CD4-positive, alpha-beta T cell treated with Interleukin-6 at 100 ng/mL for 8 hours (primary cell): Measurements from ENCODE around the gene ZG16B.
A peak's percentile ranks its signal among the peaks of the same experiment; 100 is the strongest.

Source experiments
- DNase-seq: peaks from one replicate; pipeline ENCODE4 v3.0.0-alpha.2; 2020; ENCODE audit warnings: mixed read lengths, low spot score

ZG16B gene

DNA sequence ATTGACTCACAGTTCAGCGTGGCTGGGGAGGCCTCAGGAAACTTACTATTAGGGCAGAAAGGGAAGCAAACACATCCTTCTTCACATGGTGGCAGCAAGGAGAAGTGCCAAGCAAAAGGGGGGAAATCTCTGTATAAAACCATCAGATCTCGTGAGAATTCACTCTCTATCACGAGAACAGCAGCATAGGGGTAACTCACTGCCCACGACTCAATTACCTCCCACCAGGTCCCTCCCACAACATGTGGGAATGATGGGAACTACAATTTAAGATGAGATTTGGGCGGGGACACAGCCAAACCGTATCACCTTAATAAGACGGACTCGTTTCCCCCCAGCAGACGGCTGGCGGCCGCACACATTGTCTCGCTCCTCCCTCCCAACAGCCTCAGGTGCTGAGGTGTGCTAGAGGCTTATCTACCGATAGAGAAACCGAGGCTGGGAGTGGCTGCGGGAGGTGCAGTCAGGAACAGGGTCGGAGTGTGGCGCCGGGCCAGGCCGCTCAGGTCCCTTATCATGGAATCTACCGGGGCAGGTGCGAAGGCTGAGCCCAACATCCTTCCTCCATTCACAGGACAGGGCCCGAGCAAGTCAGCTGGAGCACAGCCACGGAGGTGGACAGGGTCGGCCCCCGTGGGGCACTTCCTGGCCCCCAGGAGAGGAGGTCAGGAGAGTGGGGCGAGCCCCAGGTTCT is 4.9 kb upstream of the ZG16B start:
- DNase-seq, result no peak

GRCh38 chr16:2825906-2826305 is 4.2 kb upstream of the ZG16B start:
- DNase-seq, result no peak

GRCh38 chr16:2826591-2827373 is 3.3 kb upstream of the ZG16B start:
- no peak for DNase-seq

DNA sequence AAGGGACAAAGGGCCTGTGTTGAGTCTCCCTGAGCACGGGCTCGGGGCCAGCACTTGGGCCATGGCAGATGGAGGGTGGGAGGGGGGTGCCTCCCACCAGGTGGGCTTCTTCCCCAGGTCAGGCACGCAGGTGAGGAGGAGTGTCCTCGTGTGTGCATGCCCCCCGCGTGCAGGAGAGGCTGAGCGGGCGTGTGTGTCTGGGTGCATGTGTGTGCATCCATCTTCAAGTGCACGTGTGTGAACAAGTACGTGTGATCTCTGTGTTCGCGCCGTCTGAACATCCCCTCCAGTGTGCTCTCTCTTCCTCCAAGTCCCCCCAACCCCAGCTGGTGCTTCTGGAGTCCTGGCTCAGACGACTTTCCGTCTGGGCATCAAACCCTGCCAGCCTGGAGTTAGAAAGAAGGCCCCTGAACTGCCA is 2.7 kb upstream of the ZG16B start:
- no peak for DNase-seq

GRCh38 chr16:2827831-2828520 is 2.1 kb upstream of the ZG16B start:
- DNase-seq, result no peak

DNA sequence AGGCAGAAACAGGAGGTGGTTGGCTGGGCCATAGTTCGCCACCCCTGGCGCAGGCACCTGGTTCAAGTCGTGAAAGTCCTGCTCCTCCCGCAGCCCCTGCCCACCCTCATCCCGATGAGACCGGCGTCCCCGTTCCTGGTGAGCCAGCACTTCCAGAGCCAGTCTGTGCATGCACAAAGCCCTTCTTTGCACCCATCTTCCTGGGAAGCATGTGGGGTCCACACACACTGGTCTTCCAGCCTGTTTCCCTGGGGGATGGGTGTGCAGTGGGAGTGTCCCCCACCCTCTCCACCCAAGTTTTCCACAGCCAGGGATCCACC is 1.6 kb upstream of the ZG16B start:
- no peak for DNase-seq

GRCh38 chr16:2828876-2829430 is 1.1 kb upstream of the ZG16B start:
- DNase-seq, result no peak

GRCh38 chr16:2830355-2830695 is 222 bp downstream of the ZG16B start:
- no peak for DNase-seq

- no peak for DNase-seq
These were observed 1.1 kb downstream of the ZG16B start for GRCh38 chr16:2831203-2831602.

DNA sequence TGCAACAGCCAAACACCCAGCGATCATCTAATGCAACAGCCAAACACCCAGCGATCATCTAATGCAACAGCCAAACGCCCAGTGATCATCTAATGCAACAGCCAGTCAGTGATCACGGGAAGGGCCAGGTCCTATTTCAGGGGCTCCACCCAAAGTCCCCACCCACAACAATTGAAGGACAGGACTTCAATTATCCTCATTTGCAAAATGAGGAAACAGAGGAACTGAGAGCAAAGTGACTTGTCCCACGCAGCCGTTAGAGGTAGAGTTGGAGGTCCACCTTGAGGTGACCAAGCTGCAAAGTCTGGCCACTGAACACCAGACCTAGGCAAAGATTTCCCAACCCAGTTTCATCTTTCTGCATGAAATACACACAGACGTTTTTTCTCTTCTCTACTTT is 3.7 kb downstream of the ZG16B start:
- DNase-seq, result no peak

GRCh38 chr16:2834968-2835367 is 4.9 kb downstream of the ZG16B start:
- DNase-seq, result no peak

DNA sequence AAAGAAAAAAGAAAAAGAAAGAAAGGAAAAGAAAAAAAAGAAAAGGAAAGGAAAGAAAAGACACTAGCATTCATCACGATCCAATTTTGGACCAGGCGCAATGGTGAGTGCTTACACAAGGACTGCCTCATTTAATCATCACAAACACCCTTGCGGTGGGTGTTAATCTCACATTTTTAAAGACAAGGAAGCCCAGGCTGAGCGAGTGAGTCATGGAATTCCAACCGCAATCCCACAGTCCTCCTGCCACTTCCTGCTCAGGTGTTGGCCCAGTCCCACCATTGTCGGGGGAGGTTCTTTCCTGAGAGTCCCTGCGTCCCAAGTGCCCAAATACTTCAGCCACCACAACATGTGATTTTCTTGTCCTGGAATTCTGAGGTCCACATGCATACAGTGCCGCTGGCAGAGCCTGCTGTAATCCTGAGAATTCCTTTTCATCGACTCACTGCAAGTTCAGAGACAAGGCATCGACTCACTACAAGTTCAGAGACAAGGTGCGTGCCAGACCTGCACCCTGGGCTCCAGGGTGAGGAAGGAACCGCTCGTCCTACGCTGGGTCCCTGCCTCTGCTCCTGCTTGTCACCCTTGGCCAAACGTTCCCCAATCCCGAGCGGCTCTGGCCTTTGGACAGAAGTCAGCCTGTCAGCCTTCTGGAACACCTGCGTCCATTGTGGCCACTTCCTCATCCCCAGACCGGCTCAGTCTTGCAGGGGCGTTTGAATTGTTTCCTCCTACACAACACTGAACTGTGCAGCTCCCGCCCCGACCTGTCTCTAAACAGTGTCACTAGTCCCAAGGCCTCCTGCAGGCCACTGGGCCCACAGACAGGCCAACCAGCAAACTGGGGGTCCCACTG is 5.8 kb downstream of the ZG16B start:
- no peak for DNase-seq

DNA sequence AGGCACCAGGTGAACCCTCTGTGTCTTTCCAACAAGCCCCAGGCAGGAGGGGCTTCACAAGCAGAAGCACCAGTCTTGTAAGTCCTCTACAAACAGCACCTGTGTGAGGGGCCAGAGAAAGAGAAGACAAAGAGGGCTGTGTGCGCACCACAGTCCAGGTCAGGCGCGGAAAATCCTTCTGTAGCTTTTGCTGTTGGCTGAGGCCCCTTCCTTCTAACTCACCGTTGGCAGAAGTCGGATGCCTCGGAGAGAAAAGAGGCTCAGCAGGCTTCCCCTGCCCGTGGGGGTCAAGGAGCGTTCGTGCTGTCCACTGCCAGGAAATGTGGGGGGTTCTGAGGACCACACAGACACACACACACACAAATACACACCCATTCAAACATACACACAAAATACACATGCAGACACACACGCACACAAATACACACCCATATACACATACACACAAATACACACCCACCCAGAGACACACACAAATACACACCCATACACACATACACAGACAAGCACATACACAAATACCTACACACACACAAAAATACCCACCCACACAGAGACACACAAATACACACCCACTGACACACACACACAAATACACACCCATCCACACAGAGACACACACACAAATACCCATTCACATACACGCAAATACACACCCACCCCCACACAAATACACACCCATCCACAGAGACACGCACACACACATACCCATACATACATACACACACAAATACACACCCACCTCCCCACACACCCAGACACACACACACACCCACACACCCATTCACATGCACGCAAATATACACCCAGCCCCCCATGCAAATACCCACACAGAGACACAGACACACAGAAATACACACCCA is 6.8 kb downstream of the ZG16B start:
- no peak for DNase-seq

DNA sequence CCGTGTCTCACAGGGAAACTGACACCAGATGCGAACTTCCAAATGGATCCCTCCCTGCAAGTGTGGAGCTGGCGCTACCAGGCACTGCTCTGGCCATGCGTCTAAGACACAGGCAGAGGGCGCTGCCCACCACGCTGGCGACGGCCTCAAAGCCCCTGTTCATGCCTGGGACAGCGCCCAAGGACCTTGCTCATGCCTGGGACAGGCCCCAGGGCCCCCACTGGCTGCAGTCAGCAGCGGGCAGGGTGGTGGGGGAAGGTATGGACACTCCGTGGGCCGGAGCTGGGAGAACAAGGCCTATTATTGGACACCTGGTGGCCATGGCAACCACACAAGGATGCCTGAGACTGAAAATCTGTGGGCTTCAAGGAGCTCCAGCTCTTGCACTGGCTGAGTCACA is 8.8 kb downstream of the ZG16B start:
- DNase-seq, result peak; percentile 42

- no peak for DNase-seq
These were observed 9.7 kb downstream of the ZG16B start for GRCh38 chr16:2839650-2840450.

GRCh38 chr16:2840914-2841313 is 10.8 kb downstream of the ZG16B start:
- no peak for DNase-seq

GRCh38 chr16:2841606-2842339 is 11.7 kb downstream of the ZG16B start:
- DNase-seq, result no peak

- peak; percentile 56 for DNase-seq
These were observed 12.4 kb downstream of the ZG16B start for GRCh38 chr16:2842340-2843000.

- no peak for DNase-seq
These were observed 13.4 kb downstream of the ZG16B start for GRCh38 chr16:2843526-2843925.
